ENCODE results near the gene H2AZ1. TPM values are rescaled to one million over a fixed set of nuclear protein-coding genes. Genes with fewer than 3 reads are reported as not detected.

Gene H2AZ1
- total and polyA plus RNA-seq, 9 of the 15 experiments (the other 6 are each of a cell fraction or from before 2014, with no cell fraction given), result 605 to 4,380 (median 768) TPM

GRCh38 chr4:99949034-99949998, 759 bp downstream of the H2AZ1 start (continued):
- TF ChIP-seq E2F1 (CRISPR knock-in tag; IDR thresholded peaks at IDR 0.05) (peak; percentile 26; the same call in 1 of the 2 replicates), PML (IDR thresholded peaks at IDR 0.05; ENCODE audit: low read length) (peak; percentile 59; the same call in 1 of the 2 replicates), CREB3L1 (IDR thresholded peaks at IDR 0.05; ENCODE audit: borderline replicate concordance, low read depth) (0 out of 2 replicates have a peak, but pooled peaks have one; percentile 37), ZEB2 (IDR thresholded peaks at IDR 0.05) (peak; percentile 73; the same call in 1 of the 2 replicates), ZNF431 (CRISPR knock-in tag; IDR thresholded peaks at IDR 0.05) (peak; percentile 51; the same call in 1 of the 2 replicates), SRF (CRISPR knock-in tag; IDR thresholded peaks at IDR 0.05) (no peak; a peak in 1 of 4 replicates), HNRNPK (IDR thresholded peaks at IDR 0.05; ENCODE audit: low read depth, low read length, poor library complexity, severe bottlenecking) (no peak), ZNF77 (CRISPR knock-in tag; IDR thresholded peaks at IDR 0.05) (no peak), TEAD4 (IDR thresholded peaks at IDR 0.05; ENCODE audit: low read length) (0 out of 2 replicates have a peak, but pooled peaks have one; percentile 9), TEAD4 (CRISPR knock-in tag; IDR thresholded peaks at IDR 0.05; ENCODE audit: borderline replicate concordance) (no peak), ASH1L (IDR thresholded peaks at IDR 0.05; ENCODE audit: borderline replicate concordance, low read depth, partially characterized antibody) (no peak), ZNF518B (CRISPR knock-in tag; IDR thresholded peaks at IDR 0.05) (no peak), ZSCAN32 (CRISPR knock-in tag; IDR thresholded peaks at IDR 0.05) (peak; percentile 68; the same call in 1 of the 2 replicates), JUN (IDR thresholded peaks at IDR 0.05; ENCODE audit: borderline replicate concordance, low read depth, low read length) (0 out of 2 replicates have a peak, but pooled peaks have one; percentile 54), JUN (CRISPR knock-in tag; IDR thresholded peaks at IDR 0.05; ENCODE audit: borderline replicate concordance) (no peak), ZSCAN29 (IDR thresholded peaks at IDR 0.05) (no peak), CTCFL (IDR thresholded peaks at IDR 0.05; ENCODE audit: borderline replicate concordance, insufficient read depth, low read depth, low read length, poor library complexity, severe bottlenecking) (peak; percentile 46), CHCHD3 (CRISPR knock-in tag; IDR thresholded peaks at IDR 0.05) (no peak)

All from K562 (cell line).